HepG2 (cell line): Measurements from ENCODE around the gene CCL5. TPM values are rescaled to one million over a fixed set of nuclear protein-coding genes. Genes with fewer than 3 reads are reported as not detected.

ENCODE experiments used
- DNMT3B ChIP-seq: conservative IDR thresholded peaks from 2 replicates; pipeline ENCODE4 v1.6.1; 2016; ENCODE audit warnings: missing biosample characterization, control low read depth
- FIP1L1 ChIP-seq: fragments of 200-400 bp; formaldehyde crosslinking; IDR thresholded peaks from 2 replicates; pipeline ENCODE4 v1.6.1; 2018; ENCODE audit warnings: low read depth, mild to moderate bottlenecking, low read length, moderate library complexity, borderline replicate concordance; ENCODE audit not compliant: insufficient read depth
- GATAD2A ChIP-seq: IDR thresholded peaks from 2 replicates; pipeline ENCODE4 v1.6.1; 2016
- HNF4A ChIP-seq: sonication (generic); formaldehyde crosslinking; IDR thresholded peaks from 2 replicates; pipeline ENCODE4 v1.4.0; 2020; ENCODE audit warnings: missing genetic modification reagents
- HOXA7 ChIP-seq: sonication (generic); formaldehyde crosslinking; IDR thresholded peaks from 2 replicates; pipeline ENCODE4 v1.8.1; 2022; ENCODE audit warnings: mild to moderate bottlenecking, missing genetic modification reagents, moderate library complexity
- MAFF ChIP-seq: IDR thresholded peaks from 2 replicates; pipeline ENCODE4 v1.6.1; 2011; ENCODE audit warnings: low read depth, low read length, improper control_type of control experiment
- NFYB ChIP-seq: sonication (generic); formaldehyde crosslinking; IDR thresholded peaks from 2 replicates; pipeline ENCODE4 v1.4.0; 2020; ENCODE audit warnings: missing genetic modification reagents
- SCMH1 ChIP-seq: sonication (generic); formaldehyde crosslinking; IDR thresholded peaks from 2 replicates; pipeline ENCODE4 v1.9.0; 2021; ENCODE audit warnings: missing genetic modification reagents, mild to moderate bottlenecking, borderline replicate concordance
- SMARCC2 ChIP-seq: fragments of 450-650 bp; IDR thresholded peaks from 2 replicates; pipeline ENCODE4 v1.6.1; 2017; ENCODE audit warnings: antibody characterized with exemption, mild to moderate bottlenecking
- ZEB1 ChIP-seq: IDR thresholded peaks from 2 replicates; pipeline ENCODE4 v1.6.1; 2012; ENCODE audit warnings: mild to moderate bottlenecking, low read depth, inconsistent platforms; ENCODE audit not compliant: insufficient replicate concordance
- ZIK1 ChIP-seq: sonication (generic); formaldehyde crosslinking; IDR thresholded peaks from 2 replicates; pipeline ENCODE4 v1.5.0; 2020; ENCODE audit warnings: mild to moderate bottlenecking, low read depth, missing genetic modification reagents, borderline replicate concordance
- ZNF839 ChIP-seq: sonication (generic); formaldehyde crosslinking; IDR thresholded peaks from 2 replicates; pipeline ENCODE4 v1.4.0; 2020; ENCODE audit warnings: missing genetic modification reagents, mild to moderate bottlenecking, borderline replicate concordance
- polyA plus RNA-seq, 8 experiments: library from polyadenylated mRNA; depleted of rRNA in 3 of 8; stranded (reverse) in 7 of 8; unstranded in 1 of 8; fragments of >200 nt; fragmentation: Illumina TruSeq in 4 of 8; extraction: Trizol in 4 of 8; gene quantifications; 2 replicates each; pipeline versions ENCODE4 v1.2.1 to v1.2.3, GENCODE V29; 2011 to 2016; ENCODE audit warnings: low read depth in 4 of 8, missing spikeins in 1 of 8, mixed read lengths in 1 of 8; ENCODE audit not compliant: insufficient read depth in 1 of 8
- total RNA-seq, 5 experiments: library from RNA; depleted of rRNA; stranded (reverse); fragments of >200 nt; fragmentation: Illumina TruSeq; extraction: Trizol; gene quantifications; 2 replicates each; pipeline ENCODE4 v1.2.3, GENCODE V29; 2016; ENCODE audit warnings: low read depth in 1 of 5
- TF ChIP-seq, protein P1 (sequence below): sonication (generic); formaldehyde crosslinking; IDR thresholded peaks from 2 replicates; pipeline ENCODE4 v1.4.0; 2020; ENCODE audit warnings: missing genetic modification reagents, borderline replicate concordance
- TF ChIP-seq, protein P2 (sequence below): sonication (generic); formaldehyde crosslinking; IDR thresholded peaks from 2 replicates; pipeline ENCODE4 v1.5.0; 2020; ENCODE audit warnings: missing genetic modification reagents
- TF ChIP-seq, protein P3 (sequence below): sonication (generic); formaldehyde crosslinking; IDR thresholded peaks from 2 replicates; pipeline ENCODE4 v1.4.0; 2020; ENCODE audit warnings: low read depth, missing genetic modification reagents
- TF ChIP-seq, protein P4 (sequence below): sonication (generic); formaldehyde crosslinking; IDR thresholded peaks from 2 replicates; pipeline ENCODE4 v1.5.1; 2020; ENCODE audit warnings: mild to moderate bottlenecking, missing genetic modification reagents, moderate library complexity

Gene CCL5
- total and polyA plus RNA-seq, 2 of the 13 experiments (the other 11 are each of a cell fraction or from before 2014, with no cell fraction given): 0.13 to 0.29 TPM

DNA sequence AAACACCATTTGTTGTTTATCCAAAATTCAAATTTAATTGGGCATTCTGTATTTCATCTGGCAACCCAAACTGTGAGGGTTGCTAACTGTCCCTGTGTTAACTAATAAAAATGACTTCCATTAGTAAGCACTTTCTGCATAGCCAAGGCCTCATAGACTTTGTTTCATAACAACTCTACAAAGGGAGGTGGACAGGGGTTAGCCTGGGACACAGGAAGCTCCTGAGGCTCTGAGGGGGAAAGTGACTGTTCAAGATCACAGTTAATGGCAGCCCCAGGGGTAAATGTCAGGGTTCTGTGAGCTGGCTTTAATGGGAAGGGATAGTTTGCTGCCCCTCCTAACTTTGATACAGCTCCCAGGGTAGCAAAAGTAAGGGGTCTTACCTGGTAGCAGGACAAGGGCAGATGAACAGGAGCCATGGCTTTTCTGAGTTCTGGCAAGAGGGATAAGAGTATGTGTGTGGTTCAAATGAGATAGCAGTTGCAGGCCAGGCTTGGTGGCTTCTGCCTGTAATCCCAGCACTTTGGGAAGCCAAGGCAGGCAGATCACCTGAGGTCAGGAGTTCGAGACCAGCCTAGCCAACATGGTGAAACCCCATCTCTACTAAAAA is 13.7 kb downstream of the CCL5 start (continued):
- TF ChIP-seq, protein P1, sequence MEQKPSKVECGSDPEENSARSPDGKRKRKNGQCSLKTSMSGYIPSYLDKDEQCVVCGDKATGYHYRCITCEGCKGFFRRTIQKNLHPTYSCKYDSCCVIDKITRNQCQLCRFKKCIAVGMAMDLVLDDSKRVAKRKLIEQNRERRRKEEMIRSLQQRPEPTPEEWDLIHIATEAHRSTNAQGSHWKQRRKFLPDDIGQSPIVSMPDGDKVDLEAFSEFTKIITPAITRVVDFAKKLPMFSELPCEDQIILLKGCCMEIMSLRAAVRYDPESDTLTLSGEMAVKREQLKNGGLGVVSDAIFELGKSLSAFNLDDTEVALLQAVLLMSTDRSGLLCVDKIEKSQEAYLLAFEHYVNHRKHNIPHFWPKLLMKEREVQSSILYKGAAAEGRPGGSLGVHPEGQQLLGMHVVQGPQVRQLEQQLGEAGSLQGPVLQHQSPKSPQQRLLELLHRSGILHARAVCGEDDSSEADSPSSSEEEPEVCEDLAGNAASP (CRISPR knock-in tag): peak; percentile 67; the same call in 1 of the 2 replicates
- TF ChIP-seq NFYB (CRISPR knock-in tag) (no peak), DNMT3B (CRISPR knock-in tag) (no peak), ZNF839 (CRISPR knock-in tag) (no peak), HOXA7 (CRISPR knock-in tag) (no peak), ZIK1 (no peak), GATAD2A (no peak), MAFF (0 out of 2 replicates have a peak, but pooled peaks have one; percentile 16), ZEB1 (no peak), HNF4A (CRISPR knock-in tag) (no peak), FIP1L1 (no peak), SCMH1 (CRISPR knock-in tag) (no peak), SMARCC2 (no peak)
- TF ChIP-seq, protein P2, sequence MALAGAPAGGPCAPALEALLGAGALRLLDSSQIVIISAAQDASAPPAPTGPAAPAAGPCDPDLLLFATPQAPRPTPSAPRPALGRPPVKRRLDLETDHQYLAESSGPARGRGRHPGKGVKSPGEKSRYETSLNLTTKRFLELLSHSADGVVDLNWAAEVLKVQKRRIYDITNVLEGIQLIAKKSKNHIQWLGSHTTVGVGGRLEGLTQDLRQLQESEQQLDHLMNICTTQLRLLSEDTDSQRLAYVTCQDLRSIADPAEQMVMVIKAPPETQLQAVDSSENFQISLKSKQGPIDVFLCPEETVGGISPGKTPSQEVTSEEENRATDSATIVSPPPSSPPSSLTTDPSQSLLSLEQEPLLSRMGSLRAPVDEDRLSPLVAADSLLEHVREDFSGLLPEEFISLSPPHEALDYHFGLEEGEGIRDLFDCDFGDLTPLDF (CRISPR knock-in tag): no peak
- TF ChIP-seq, protein P3, sequence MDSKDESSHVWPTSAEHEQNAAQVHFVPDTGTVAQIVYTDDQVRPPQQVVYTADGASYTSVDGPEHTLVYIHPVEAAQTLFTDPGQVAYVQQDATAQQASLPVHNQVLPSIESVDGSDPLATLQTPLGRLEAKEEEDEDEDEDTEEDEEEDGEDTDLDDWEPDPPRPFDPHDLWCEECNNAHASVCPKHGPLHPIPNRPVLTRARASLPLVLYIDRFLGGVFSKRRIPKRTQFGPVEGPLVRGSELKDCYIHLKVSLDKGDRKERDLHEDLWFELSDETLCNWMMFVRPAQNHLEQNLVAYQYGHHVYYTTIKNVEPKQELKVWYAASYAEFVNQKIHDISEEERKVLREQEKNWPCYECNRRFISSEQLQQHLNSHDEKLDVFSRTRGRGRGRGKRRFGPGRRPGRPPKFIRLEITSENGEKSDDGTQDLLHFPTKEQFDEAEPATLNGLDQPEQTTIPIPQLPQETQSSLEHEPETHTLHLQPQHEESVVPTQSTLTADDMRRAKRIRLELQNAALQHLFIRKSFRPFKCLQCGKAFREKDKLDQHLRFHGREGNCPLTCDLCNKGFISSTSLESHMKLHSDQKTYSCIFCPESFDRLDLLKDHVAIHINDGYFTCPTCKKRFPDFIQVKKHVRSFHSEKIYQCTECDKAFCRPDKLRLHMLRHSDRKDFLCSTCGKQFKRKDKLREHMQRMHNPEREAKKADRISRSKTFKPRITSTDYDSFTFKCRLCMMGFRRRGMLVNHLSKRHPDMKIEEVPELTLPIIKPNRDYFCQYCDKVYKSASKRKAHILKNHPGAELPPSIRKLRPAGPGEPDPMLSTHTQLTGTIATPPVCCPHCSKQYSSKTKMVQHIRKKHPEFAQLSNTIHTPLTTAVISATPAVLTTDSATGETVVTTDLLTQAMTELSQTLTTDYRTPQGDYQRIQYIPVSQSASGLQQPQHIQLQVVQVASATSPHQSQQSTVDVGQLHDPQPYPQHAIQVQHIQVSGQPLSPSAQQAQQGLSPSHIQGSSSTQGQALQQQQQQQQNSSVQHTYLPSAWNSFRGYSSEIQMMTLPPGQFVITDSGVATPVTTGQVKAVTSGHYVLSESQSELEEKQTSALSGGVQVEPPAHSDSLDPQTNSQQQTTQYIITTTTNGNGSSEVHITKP: no peak
- TF ChIP-seq, protein P4, sequence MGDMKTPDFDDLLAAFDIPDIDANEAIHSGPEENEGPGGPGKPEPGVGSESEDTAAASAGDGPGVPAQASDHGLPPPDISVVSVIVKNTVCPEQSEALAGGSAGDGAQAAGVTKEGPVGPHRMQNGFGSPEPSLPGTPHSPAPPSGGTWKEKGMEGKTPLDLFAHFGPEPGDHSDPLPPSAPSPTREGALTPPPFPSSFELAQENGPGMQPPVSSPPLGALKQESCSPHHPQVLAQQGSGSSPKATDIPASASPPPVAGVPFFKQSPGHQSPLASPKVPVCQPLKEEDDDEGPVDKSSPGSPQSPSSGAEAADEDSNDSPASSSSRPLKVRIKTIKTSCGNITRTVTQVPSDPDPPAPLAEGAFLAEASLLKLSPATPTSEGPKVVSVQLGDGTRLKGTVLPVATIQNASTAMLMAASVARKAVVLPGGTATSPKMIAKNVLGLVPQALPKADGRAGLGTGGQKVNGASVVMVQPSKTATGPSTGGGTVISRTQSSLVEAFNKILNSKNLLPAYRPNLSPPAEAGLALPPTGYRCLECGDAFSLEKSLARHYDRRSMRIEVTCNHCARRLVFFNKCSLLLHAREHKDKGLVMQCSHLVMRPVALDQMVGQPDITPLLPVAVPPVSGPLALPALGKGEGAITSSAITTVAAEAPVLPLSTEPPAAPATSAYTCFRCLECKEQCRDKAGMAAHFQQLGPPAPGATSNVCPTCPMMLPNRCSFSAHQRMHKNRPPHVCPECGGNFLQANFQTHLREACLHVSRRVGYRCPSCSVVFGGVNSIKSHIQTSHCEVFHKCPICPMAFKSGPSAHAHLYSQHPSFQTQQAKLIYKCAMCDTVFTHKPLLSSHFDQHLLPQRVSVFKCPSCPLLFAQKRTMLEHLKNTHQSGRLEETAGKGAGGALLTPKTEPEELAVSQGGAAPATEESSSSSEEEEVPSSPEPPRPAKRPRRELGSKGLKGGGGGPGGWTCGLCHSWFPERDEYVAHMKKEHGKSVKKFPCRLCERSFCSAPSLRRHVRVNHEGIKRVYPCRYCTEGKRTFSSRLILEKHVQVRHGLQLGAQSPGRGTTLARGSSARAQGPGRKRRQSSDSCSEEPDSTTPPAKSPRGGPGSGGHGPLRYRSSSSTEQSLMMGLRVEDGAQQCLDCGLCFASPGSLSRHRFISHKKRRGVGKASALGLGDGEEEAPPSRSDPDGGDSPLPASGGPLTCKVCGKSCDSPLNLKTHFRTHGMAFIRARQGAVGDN (CRISPR knock-in tag): no peak
- TF ChIP-seq, all 625 proteins: peak for 9
